HG03571 (cell line): Measurements from ENCODE around the gene ORC4.

ENCODE experiments used
- ATAC-seq: cut with Tn5 transposase; IDR thresholded peaks from one replicate; pipeline ENCODE4 v1.9.1; 2021; ENCODE audit not compliant: unreplicated experiment

Gene ORC4

GRCh38 chr2:148020111-148021058, at the start of gene ORC4:
ORC4 (minus strand) TSS chr2:148020737; CDS start chr2:147975958, 44,779 bp downstream.
- ATAC-seq = peak; percentile 75

GRCh38 chr2:148067801-148068200, 47.3 kb upstream of the ORC4 start:
- ATAC-seq = no peak

- no peak for ATAC-seq
Measured at GRCh38 chr2:148065936-148066335, 45.4 kb upstream of the ORC4 start.

GRCh38 chr2:148063633-148064032, 43.1 kb upstream of the ORC4 start:
- ATAC-seq = no peak

GRCh38 chr2:148058641-148059040, 38.1 kb upstream of the ORC4 start:
- ATAC-seq = no peak

- ATAC-seq = no peak
Measured at GRCh38 chr2:148052687-148053086, 32.1 kb upstream of the ORC4 start.

GRCh38 chr2:148049284-148049683, 28.7 kb upstream of the ORC4 start:
- ATAC-seq = no peak

- peak; percentile 64 for ATAC-seq
Measured at GRCh38 chr2:148048475-148049221, 28.1 kb upstream of the ORC4 start.

- no peak for ATAC-seq
Measured at GRCh38 chr2:148046802-148047201, 26.3 kb upstream of the ORC4 start.

- no peak for ATAC-seq
Measured at GRCh38 chr2:148044322-148044721, 23.8 kb upstream of the ORC4 start.

- ATAC-seq = peak; percentile 83
Measured at GRCh38 chr2:148042219-148042618, 21.7 kb upstream of the ORC4 start.

GRCh38 chr2:148039783-148040182, 19.2 kb upstream of the ORC4 start:
- no peak for ATAC-seq

GRCh38 chr2:148032215-148032614, 11.7 kb upstream of the ORC4 start:
- no peak for ATAC-seq

GRCh38 chr2:148031152-148031551, 10.6 kb upstream of the ORC4 start:
- no peak for ATAC-seq

GRCh38 chr2:148028781-148029180, 8.2 kb upstream of the ORC4 start:
- no peak for ATAC-seq

GRCh38 chr2:148027822-148028221, 7.3 kb upstream of the ORC4 start:
- ATAC-seq = no peak

GRCh38 chr2:148026573-148026972, 6.0 kb upstream of the ORC4 start:
- ATAC-seq = no peak

GRCh38 chr2:148023861-148024260, 3.3 kb upstream of the ORC4 start:
- peak; percentile 33 for ATAC-seq

- ATAC-seq = no peak
Measured at GRCh38 chr2:148022882-148023281, 2.3 kb upstream of the ORC4 start.

GRCh38 chr2:148022351-148022750, 1.8 kb upstream of the ORC4 start:
- ATAC-seq = no peak

GRCh38 chr2:148021886-148022285, 1.3 kb upstream of the ORC4 start:
- ATAC-seq = no peak
